GM18909 (cell line): ENCODE data around the gene HMSD.

Source experiments
- ATAC-seq: cut with Tn5 transposase; IDR thresholded peaks from one replicate; pipeline ENCODE4 v1.9.1; 2021; ENCODE audit warnings: mild to moderate bottlenecking; ENCODE audit not compliant: unreplicated experiment, poor library complexity

Gene HMSD

GRCh38 chr18:63986885-63987284 lies 37.8 kb downstream of the HMSD start:
- ATAC-seq: no peak

DNA sequence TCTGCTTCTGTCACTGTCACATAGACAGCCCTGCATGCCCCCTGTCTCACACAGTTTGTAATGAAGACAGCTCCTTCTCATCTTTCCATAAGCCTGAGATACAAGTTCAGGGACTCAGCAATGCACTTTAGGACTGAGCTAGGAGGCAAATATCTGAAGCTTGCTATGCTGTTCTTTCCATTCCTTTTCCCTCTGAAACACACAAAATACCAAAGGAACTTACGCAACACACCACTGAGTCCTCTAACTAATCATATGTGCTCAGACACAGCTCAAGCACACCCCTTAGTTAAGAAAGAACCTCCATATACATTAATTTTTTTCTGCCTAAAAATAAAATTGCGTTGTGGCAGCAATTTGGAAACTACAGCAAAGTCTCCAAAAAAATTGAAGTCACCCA lies 38.6 kb downstream of the HMSD start:
- ATAC-seq: no peak

DNA sequence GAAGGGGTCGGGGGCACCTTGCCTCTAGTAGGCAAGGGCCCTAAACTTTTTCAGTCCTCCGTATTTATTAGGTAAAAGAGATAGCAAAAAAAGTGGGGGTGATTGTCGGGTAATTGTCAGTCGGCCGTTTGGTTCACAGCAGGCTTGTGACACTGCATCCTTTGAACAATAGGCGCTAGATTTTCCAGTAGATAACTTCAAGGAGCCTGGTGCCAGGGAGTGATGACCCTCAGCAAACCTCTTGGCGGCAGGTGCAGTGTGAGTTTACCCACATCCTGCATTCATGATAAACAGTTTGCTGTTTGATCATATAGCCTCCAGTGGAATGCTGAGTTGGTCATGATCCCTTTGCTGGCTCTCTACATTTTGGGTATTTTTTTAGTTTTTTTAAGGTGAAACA lies 43.6 kb downstream of the HMSD start:
- ATAC-seq: no peak

GRCh38 chr18:63994783-63995399 lies 45.8 kb downstream of the HMSD start:
- peak; percentile 50 for ATAC-seq

- ATAC-seq: no peak
Observed at GRCh38 chr18:63997041-63997440, 47.9 kb downstream of the HMSD start.

DNA sequence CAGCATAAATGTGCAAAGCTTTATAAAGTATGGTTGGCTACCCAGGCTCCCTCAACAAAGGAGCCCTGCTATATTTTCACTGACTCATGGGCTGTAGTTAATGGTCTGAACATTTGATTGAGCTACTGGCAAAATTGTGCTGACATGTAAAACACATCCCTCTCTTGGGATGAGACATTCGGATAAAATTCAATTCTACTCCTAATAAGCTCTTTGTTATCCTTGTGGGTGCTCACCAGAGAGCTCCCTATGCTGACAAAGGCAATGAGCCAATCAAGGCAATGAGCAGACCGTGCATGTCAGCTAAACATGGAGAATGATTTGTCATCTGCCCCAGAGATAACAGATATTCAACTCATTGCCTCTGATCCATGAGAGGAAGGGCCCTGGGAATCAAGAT lies 48.5 kb downstream of the HMSD start:
- no peak for ATAC-seq

DNA sequence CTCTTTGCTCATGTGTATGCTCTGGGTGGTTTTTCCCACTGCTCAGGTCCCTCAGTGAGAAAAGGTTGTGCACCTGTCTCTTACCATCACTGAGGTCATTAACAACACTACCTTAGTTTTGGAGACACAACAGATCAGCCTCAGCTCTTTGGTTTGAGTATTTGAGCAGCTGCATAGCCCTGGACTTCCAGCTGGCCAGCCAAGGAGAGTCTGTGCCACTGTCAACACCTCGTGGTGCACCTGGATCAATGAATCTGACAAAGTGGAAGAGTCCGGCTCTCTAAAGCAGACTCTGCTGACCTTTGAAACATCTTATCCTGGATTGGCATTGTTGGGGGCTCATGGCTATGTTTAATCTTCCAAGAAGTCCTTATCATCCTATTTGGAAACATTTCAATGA lies 50.8 kb downstream of the HMSD start:
- no peak for ATAC-seq

GRCh38 chr18:64002581-64002980 lies 53.5 kb downstream of the HMSD start:
- ATAC-seq: no peak

GRCh38 chr18:64009305-64009704 lies 60.2 kb downstream of the HMSD start:
- ATAC-seq: no peak
